K562 (cell line): ENCODE measurements around the gene TMEFF2. TPM values are rescaled to one million over a fixed set of nuclear protein-coding genes. Genes with fewer than 3 reads are reported as not detected.
A peak's percentile ranks its signal among the peaks of the same experiment; 100 is the strongest.

Source experiments
- ATAC-seq: fragments of 200-7000 bp; cut with Tn5 transposase; 3 replicates; pipeline ENCODE4 v1.9.1; 2020; ENCODE audit warnings: moderate library complexity
- BruUV-seq: library from RNA; stranded (reverse); fragments of 400-500 nt; replicated peaks from 2 replicates; lab custom pipeline; 2021; lab: Mats Ljungman, UMichigan
- CTCF ChIA-PET: fragments of 300-600 bp; formaldehyde crosslinking; extraction: SDS; loops from one replicate; lab custom pipeline; 2021; ENCODE audit warnings: low intra/inter-chr PET ratio; lab: Yijun Ruan, JAX
- POLR2A ChIA-PET: fragments of 300-600, 350-650 bp; sonication (Branson Sonifier 250); formaldehyde crosslinking; extraction: SDS; loops from one replicate; lab custom pipeline; 2021; ENCODE audit warnings: antibody characterized with exemption, inconsistent platforms; lab: Yijun Ruan, JAX
- DNase-seq, 4 experiments: peaks; one replicate each; pipeline versions ENCODE4 v3.0.0 to v3.0.0-alpha.2; 2011 to 2018; ENCODE audit warnings: low spot score in 3 of 4, mixed read lengths in 3 of 4; ENCODE audit errors: extremely low read depth in 1 of 4
- FAIRE-seq: peaks from 2 replicates; lab custom pipeline; 2011; peaks lifted over from hg19 to GRCh38; lab: Jason Lieb, UNC
- H2AFZ ChIP-seq: 2 replicates; pipeline ENCODE4 v1.6.0; 2011; ENCODE audit warnings: low read depth, low read length, control low read depth, inconsistent platforms
- H3K27ac ChIP-seq: fragments of 200-600 bp; 3 replicates; pipeline ENCODE4 v1.8.0; 2011; ENCODE audit warnings: low read depth, mild to moderate bottlenecking, control low read depth, inconsistent platforms, low read length, moderate library complexity, mixed read lengths; ENCODE audit errors: extremely low read depth
- H3K27me3 ChIP-seq, 2 experiments: fragments of 300-600 bp in 1 of 2; 2 replicates in 1 of 2; 3 replicates in 1 of 2; pipeline versions ENCODE4 v1.6.0 to v1.8.0; 2011; ENCODE audit warnings: inconsistent platforms in 2 of 2, low read length in 2 of 2, mild to moderate bottlenecking in 1 of 2, mixed read lengths in 1 of 2, moderate library complexity in 1 of 2; ENCODE audit not compliant: control insufficient read depth in 2 of 2, insufficient read depth in 2 of 2
- H3K36me3 ChIP-seq: fragments of 300-600 bp; 3 replicates; pipeline ENCODE4 v1.8.0; 2011; ENCODE audit warnings: mild to moderate bottlenecking, low read length, inconsistent platforms; ENCODE audit not compliant: control insufficient read depth, insufficient read depth
- H3K4me1 ChIP-seq, 2 experiments: fragments of 200-600 bp in 1 of 2; replicated peaks in 1 of 2; 2 replicates in 1 of 2; 3 replicates in 1 of 2; pipeline versions ENCODE4 v1.5.1 to v1.8.0; 2011; ENCODE audit warnings: inconsistent platforms in 2 of 2, low read length in 2 of 2, mild to moderate bottlenecking in 1 of 2, mixed read lengths in 1 of 2, moderate library complexity in 1 of 2; ENCODE audit not compliant: control insufficient read depth in 2 of 2, insufficient read depth in 2 of 2
- H3K4me2 ChIP-seq: 2 replicates; pipeline ENCODE4 v1.6.1; 2011; ENCODE audit warnings: low read length, control low read depth, inconsistent platforms, mixed read lengths; ENCODE audit not compliant: insufficient read depth
- H3K4me3 ChIP-seq: fragments of 200-600 bp; sonication (generic), shearing (Covaris generic); 2 replicates; pipeline ENCODE4 v1.5.1; 2016; ENCODE audit warnings: control low read depth, inconsistent platforms
- H3K79me2 ChIP-seq: fragments of 200-600 bp; 3 replicates; pipeline ENCODE4 v1.8.0; 2011; ENCODE audit warnings: low read length, inconsistent platforms; ENCODE audit not compliant: control insufficient read depth, insufficient read depth
- H3K9ac ChIP-seq, 2 experiments: 2 replicates each; pipeline versions ENCODE4 v1.6.0 to v1.6.1; 2011; ENCODE audit warnings: low read depth in 2 of 2, low read length in 2 of 2, control low read depth in 1 of 2, inconsistent platforms in 1 of 2, mild to moderate bottlenecking in 1 of 2, mixed read lengths in 1 of 2; ENCODE audit not compliant: insufficient read depth in 1 of 2
- H3K9me1 ChIP-seq: one replicate; pipeline ENCODE4 v1.6.0; 2011; ENCODE audit warnings: inconsistent platforms, mild to moderate bottlenecking, low read length, moderate library complexity; ENCODE audit not compliant: control insufficient read depth, insufficient read depth
- H3K9me3 ChIP-seq: replicated peaks from 2 replicates; pipeline ENCODE4 v1.5.1; 2011; ENCODE audit warnings: low read depth, low read length, inconsistent platforms; ENCODE audit not compliant: control insufficient read depth, insufficient read depth
- H4K20me1 ChIP-seq: replicated peaks from 2 replicates; pipeline ENCODE4 v1.6.1; 2011; ENCODE audit warnings: low read length, inconsistent platforms, mixed read lengths; ENCODE audit not compliant: control insufficient read depth, insufficient read depth
- CBFA2T2 ChIP-seq: fragments of 450-650 bp; conservative IDR thresholded peaks from 2 replicates; pipeline ENCODE4 v1.6.1; 2017; ENCODE audit warnings: mild to moderate bottlenecking
- MEIS2 ChIP-seq: fragments of 450-650 bp; IDR thresholded peaks from 2 replicates; pipeline ENCODE4 v1.6.1; 2014; ENCODE audit warnings: mild to moderate bottlenecking; ENCODE audit not compliant: partially characterized antibody
- PBX2 ChIP-seq, 2 experiments: IDR thresholded peaks in 1 of 2; conservative IDR thresholded peaks in 1 of 2; 2 replicates each; pipeline ENCODE4 v1.6.1; 2016; ENCODE audit warnings: low read depth in 2 of 2, mild to moderate bottlenecking in 1 of 2, missing compliant biosample characterization in 1 of 2, missing genetic modification characterization in 1 of 2, moderate library complexity in 1 of 2
- PKNOX1 ChIP-seq: fragments of 450-650 bp; IDR thresholded peaks from 2 replicates; pipeline ENCODE4 v1.6.1; 2016
- ZC3H8 ChIP-seq: fragments of 450-650 bp; IDR thresholded peaks from 2 replicates; pipeline ENCODE4 v1.6.1; 2017
- WGBS: fragments of 100-300 bp; shearing (Covaris generic); methylation state at CpG from one replicate; pipeline ENCODE4 v1.1.6; 2016; ENCODE audit warnings: low coverage, mixed read lengths; ENCODE audit not compliant: insufficient coverage; ENCODE audit errors: missing lambda C conversion rate; 5-methylcytosine and 5-hydroxymethylcytosine counted together
- in situ Hi-C: fragments of 300-500 bp; cut with MboI; formaldehyde crosslinking; loops from 4 replicates; pipeline ENCODE4 v1.15.0; 2018; ENCODE audit warnings: inconsistent platforms, mixed read lengths
- intact Hi-C: fragments of 100-400 bp; cut with micrococcal nuclease; formaldehyde crosslinking; loops from 2 replicates; pipeline ENCODE4 v1.14.2; 2022
- polyA plus RNA-seq, 8 experiments: library from polyadenylated mRNA; depleted of rRNA in 4 of 8; stranded (reverse) in 5 of 8; unstranded in 3 of 8; fragments of >200 nt; fragmentation: Nextera tagmentation in 2 of 8; fragmentation: Illumina TruSeq in 1 of 8; extraction: Ambion mirVana in 2 of 8; extraction: Trizol in 1 of 8; gene quantifications; 2 replicates each; pipeline versions ENCODE4 v1.2.1 to v1.2.3, GENCODE V29; 2011 to 2014; ENCODE audit warnings: inconsistent platforms in 1 of 8, missing spikeins in 1 of 8
- total RNA-seq, 7 experiments: library from RNA; depleted of rRNA in 6 of 7; stranded (reverse); fragments of >200 nt in 6 of 7; fragmentation: Illumina TruSeq in 2 of 7; extraction: Trizol in 2 of 7; gene quantifications; 2 replicates each; pipeline versions ENCODE4 v1.2.1 to v1.2.3, GENCODE V29; 2011 to 2021; ENCODE audit warnings: low replicate concordance in 1 of 7

TMEFF2 gene
- total and polyA plus RNA-seq, 9 of the 15 experiments (the other 6 are each of a cell fraction or from before 2014, with no cell fraction given) = 1.4 TPM; not detected in 8

GRCh38 chr2:191938779-191939178, 256.0 kb downstream of the TMEFF2 start:
- H4K20me1 ChIP-seq = no peaks in the 10 kb centered on the region
- no TSS peak for BruUV-seq
- intact Hi-C loops = no loop called here
- ChIA-PET CTCF (no interaction called here), POLR2A (interaction anchor here (0.5 to 1.5 kb wide), 2 partner anchors 11 to 12 kb away, joined by 3 read pairs; no protein-coding TSS in a partner anchor)
- in situ Hi-C loops = no loop called here
- no peak overlapping the region for H2AFZ ChIP-seq
- no peaks in the 10 kb centered on the region for H3K27me3 ChIP-seq
- TF ChIP-seq MEIS2 (peak; percentile 65), CBFA2T2 (no peak), PBX2 (CRISPR knock-in tag; IDR thresholded peaks at IDR 0.05; ENCODE audit: low read depth) (no peak), PBX2 (tag; conservative IDR thresholded peaks at IDR 0.05; ENCODE audit: low read depth) (peak; percentile 60; the same call in 1 of the 2 replicates), ZC3H8 (no peak), PKNOX1 (peak; percentile 14; the same call in 1 of the 2 replicates)
- ATAC-seq = no peak
- FAIRE-seq = no peak
- no peaks in the 10 kb centered on the region for H3K9me1 ChIP-seq
- 11% methylated on average over 1 of the region's 1 CpG for WGBS
- H3K9me3 ChIP-seq = no peaks in the 10 kb centered on the region
- no peaks in the 10 kb centered on the region for H3K79me2 ChIP-seq
- no peak overlapping the region for H3K4me2 ChIP-seq
- H3K4me1 ChIP-seq = no peaks in the 10 kb centered on the region; a peak in 2 of 5 replicates
- no peak overlapping the region for H3K9ac ChIP-seq
- DNase-seq = no peak
- no peaks in the 10 kb centered on the region for H3K36me3 ChIP-seq
- no peak overlapping the region for H3K4me3 ChIP-seq
- no peak overlapping the region for H3K27ac ChIP-seq
